Uterus (tissue), 2 donors: ENCODE results near the gene PLXNA3.

Experiments
- CTCF ChIP-seq, 4 experiments: fragments of 200-600 bp in 2 of 4; fragments of 450-650 bp in 2 of 4; sonication (generic) in 2 of 4; IDR thresholded peaks; one replicate each; pipeline ENCODE4 v1.5.1; 2016 to 2019; ENCODE audit warnings: antibody characterized with exemption in 4 of 4, mild to moderate bottlenecking in 2 of 4, moderate library complexity in 1 of 4
- POLR2A ChIP-seq, 2 donors: fragments of 450-650 bp; IDR thresholded peaks; one replicate each; pipeline ENCODE4 v1.6.1; 2016; ENCODE audit warnings: antibody characterized with exemption in 2 of 2, mild to moderate bottlenecking in 1 of 2, moderate library complexity in 1 of 2

GRCh38 chrX:154487518-154488290, 29.6 kb downstream of the PLXNA3 start:
- TF ChIP-seq CTCF (IDR thresholded peaks at IDR 0.05) (no peak), POLR2A (IDR thresholded peaks at IDR 0.05) (no peak)
